Skeletal muscle tissue (tissue), 4 donors: ENCODE data around the gene PKN3. TPM values are rescaled to one million over a fixed set of nuclear protein-coding genes. Genes with fewer than 3 reads are reported as not detected.

ENCODE experiments used
- H3K27ac ChIP-seq: one replicate; pipeline ENCODE4 v1.7.0; 2013; ENCODE audit warnings: mild to moderate bottlenecking, low read depth, low read length, inconsistent platforms
- H3K27me3 ChIP-seq, 3 donors: one replicate each; pipeline ENCODE4 v1.7.0; 2013; ENCODE audit warnings: low read length in 3 of 3; ENCODE audit not compliant: control insufficient read depth in 3 of 3, insufficient read depth in 3 of 3
- H3K36me3 ChIP-seq, 3 donors: one replicate each; pipeline ENCODE4 v1.7.0; 2013; ENCODE audit warnings: low read length in 3 of 3; ENCODE audit not compliant: control insufficient read depth in 3 of 3, insufficient read depth in 3 of 3
- H3K4me1 ChIP-seq, 3 donors: one replicate each; pipeline ENCODE4 v1.7.0; 2013; ENCODE audit warnings: low read length in 3 of 3, mild to moderate bottlenecking in 3 of 3; ENCODE audit not compliant: control insufficient read depth in 3 of 3, insufficient read depth in 3 of 3
- H3K4me3 ChIP-seq, 3 donors: one replicate each; pipeline ENCODE4 v1.7.0; 2013; ENCODE audit warnings: low read length in 3 of 3
- H3K9ac ChIP-seq, 3 donors: one replicate each; pipeline ENCODE4 v1.7.0; 2013; ENCODE audit warnings: low read length in 3 of 3, mild to moderate bottlenecking in 3 of 3, moderate library complexity in 2 of 3, low read depth in 1 of 3
- H3K9me3 ChIP-seq, 3 donors: one replicate each; pipeline ENCODE4 v1.7.0; 2013; ENCODE audit warnings: low read length in 3 of 3; ENCODE audit not compliant: control insufficient read depth in 3 of 3
- total RNA-seq: library from RNA; depleted of rRNA; stranded (reverse); fragments of >200 nt; gene quantifications from one replicate; pipeline ENCODE4 v1.2.3, GENCODE V29; 2014
- donor health status: Osteomylitis.

PKN3 gene
- total RNA-seq, 1 donor from 2014 or later = 2.1 TPM

- Histone ChIP-seq H3K27me3 (no peaks in the 10 kb centered on the region), H3K4me3 (peak overlapping the region in 1 of 3 donors; percentile 13), H3K9me3 (no peaks in the 10 kb centered on the region), H3K36me3 (peaks cover 30 to 36% (median 33%) of the 10 kb centered on the region in 3 donors), H3K9ac (peak overlapping the region in 1 of 3 donors; percentile 40), H3K27ac (no peak overlapping the region), H3K4me1 (no peaks in the 10 kb centered on the region)
These were observed 31.0 kb downstream of the PKN3 start for GRCh38 chr9:128733256-128733655.

- Histone ChIP-seq H3K4me3 (no peak overlapping the region), H3K9ac (no peak overlapping the region), H3K36me3 (peaks cover 42 to 43% (median 43%) of the 10 kb centered on the region in 3 donors), H3K9me3 (no peaks in the 10 kb centered on the region), H3K4me1 (no peaks in the 10 kb centered on the region), H3K27ac (no peak overlapping the region), H3K27me3 (no peaks in the 10 kb centered on the region)
These were observed 33.1 kb downstream of the PKN3 start for GRCh38 chr9:128735373-128735772.

- H3K9ac ChIP-seq = no peak overlapping the region
- H3K27ac ChIP-seq = no peak overlapping the region
- H3K4me1 ChIP-seq = no peaks in the 10 kb centered on the region
- no peaks in the 10 kb centered on the region for H3K27me3 ChIP-seq
- no peaks in the 10 kb centered on the region for H3K9me3 ChIP-seq
- H3K4me3 ChIP-seq = no peak overlapping the region
- H3K36me3 ChIP-seq = peaks cover 28 to 34% (median 33%) of the 10 kb centered on the region in 3 donors
These were observed 40.1 kb downstream of the PKN3 start for GRCh38 chr9:128742401-128742800.

GRCh38 chr9:128743421-128743820 lies 41.1 kb downstream of the PKN3 start:
- Histone ChIP-seq H3K4me1 (no peaks in the 10 kb centered on the region), H3K27ac (no peak overlapping the region), H3K36me3 (peaks cover 30 to 36% (median 33%) of the 10 kb centered on the region in 3 donors), H3K4me3 (no peak overlapping the region), H3K9me3 (no peaks in the 10 kb centered on the region), H3K9ac (no peak overlapping the region), H3K27me3 (no peaks in the 10 kb centered on the region)

- Histone ChIP-seq H3K4me1 (no peaks in the 10 kb centered on the region), H3K36me3 (peaks cover 26 to 27% (median 26%) of the 10 kb centered on the region in 3 donors), H3K4me3 (no peak overlapping the region), H3K27me3 (no peaks in the 10 kb centered on the region), H3K27ac (no peak overlapping the region), H3K9ac (no peak overlapping the region), H3K9me3 (no peaks in the 10 kb centered on the region)
These were observed 44.9 kb downstream of the PKN3 start for GRCh38 chr9:128747241-128747640.

GRCh38 chr9:128750926-128751595 lies 48.8 kb downstream of the PKN3 start:
- H3K27me3 ChIP-seq = no peaks in the 10 kb centered on the region
- no peak overlapping the region for H3K4me3 ChIP-seq
- H3K9ac ChIP-seq = no peak overlapping the region
- H3K36me3 ChIP-seq = peaks cover 48 to 54% (median 51%) of the 10 kb centered on the region in 3 donors
- H3K9me3 ChIP-seq = no peaks in the 10 kb centered on the region
- H3K4me1 ChIP-seq = no peaks in the 10 kb centered on the region
- no peak overlapping the region for H3K27ac ChIP-seq

GRCh38 chr9:128753627-128754026 lies 51.3 kb downstream of the PKN3 start:
- Histone ChIP-seq H3K9me3 (no peaks in the 10 kb centered on the region), H3K27me3 (no peaks in the 10 kb centered on the region), H3K9ac (no peak overlapping the region), H3K4me1 (no peaks in the 10 kb centered on the region), H3K4me3 (no peak overlapping the region), H3K36me3 (peaks cover 45 to 49% (median 46%) of the 10 kb centered on the region in 3 donors), H3K27ac (no peak overlapping the region)

- Histone ChIP-seq H3K9me3 (no peaks in the 10 kb centered on the region), H3K36me3 (peaks cover 21 to 26% (median 25%) of the 10 kb centered on the region in 3 donors), H3K4me3 (no peak overlapping the region), H3K27ac (no peak overlapping the region), H3K27me3 (no peaks in the 10 kb centered on the region), H3K4me1 (peaks cover under 1 to 6% (median 6%) of the 10 kb centered on the region in 3 donors), H3K9ac (no peak overlapping the region)
These were observed 55.3 kb downstream of the PKN3 start for GRCh38 chr9:128757602-128758001.

- Histone ChIP-seq H3K27ac (no peak overlapping the region), H3K36me3 (peaks cover 3 to 12% (median 7%) of the 10 kb centered on the region in 3 donors), H3K27me3 (no peaks in the 10 kb centered on the region), H3K4me3 (no peak overlapping the region), H3K9me3 (no peaks in the 10 kb centered on the region), H3K9ac (peak overlapping the region in 1 of 3 donors; percentile 25), H3K4me1 (peaks cover 8 to 18% (median 14%) of the 10 kb centered on the region in 3 donors)
These were observed 60.6 kb downstream of the PKN3 start for GRCh38 chr9:128762671-128763449.

- no peaks in the 10 kb centered on the region for H3K27me3 ChIP-seq
- no peak overlapping the region for H3K27ac ChIP-seq
- H3K36me3 ChIP-seq = peaks cover 4 to 13% (median 9%) of the 10 kb centered on the region in 3 donors
- peaks cover 8 to 25% (median 21%) of the 10 kb centered on the region in 3 donors for H3K4me1 ChIP-seq
- H3K4me3 ChIP-seq = no peak overlapping the region
- H3K9me3 ChIP-seq = no peaks in the 10 kb centered on the region
- no peak overlapping the region for H3K9ac ChIP-seq
These were observed 62.1 kb downstream of the PKN3 start for GRCh38 chr9:128764361-128764760.
